Left colon (tissue), 2 donors: Measurements from ENCODE around the gene SFXN5. TPM values are rescaled to one million over a fixed set of nuclear protein-coding genes. Genes with fewer than 3 reads are reported as not detected.
A peak's percentile ranks its signal among the peaks of the same experiment; 100 is the strongest.
"Not testable (repeated sequence)": the region's sequence is repeated elsewhere in the genome, so short reads cannot be mapped to it uniquely, and the experiment has no call there.

Source experiments
- ATAC-seq: fragments of 200-7000 bp; cut with Tn5 transposase; one replicate; pipeline ENCODE4 v1.9.1; 2020; ENCODE audit warnings: mild to moderate bottlenecking, moderate library complexity
- DNase-seq, 2 donors: peaks; one replicate each; pipeline ENCODE4 v3.0.0-alpha.2; 2020
- intact Hi-C, 2 donors: fragments of 100-400 bp; cut with DNase I in 1 of 2; cut with micrococcal nuclease in 1 of 2; formaldehyde crosslinking; loops; one replicate each; pipeline versions ENCODE4 v1.11.2 to v1.14.0; 2022; cut with DNase I, micrococcal nuclease
- total RNA-seq, 2 donors: library from RNA; stranded (reverse); fragmentation: NEBNext Ultra II Directional; extraction: Animal tissue kit (Norgen Biotek cat#: 25700); gene quantifications; one replicate each; pipeline ENCODE4 v1.2.1, GENCODE V29; 2021
- donor health status: DM: no; HTN: no; CAD: no.
- donor health status: DM: yes; HTN: yes; CAD: no.

SFXN5 gene
- total RNA-seq, 2 donors from 2014 or later, result 19.9 to 20.5 TPM

DNA sequence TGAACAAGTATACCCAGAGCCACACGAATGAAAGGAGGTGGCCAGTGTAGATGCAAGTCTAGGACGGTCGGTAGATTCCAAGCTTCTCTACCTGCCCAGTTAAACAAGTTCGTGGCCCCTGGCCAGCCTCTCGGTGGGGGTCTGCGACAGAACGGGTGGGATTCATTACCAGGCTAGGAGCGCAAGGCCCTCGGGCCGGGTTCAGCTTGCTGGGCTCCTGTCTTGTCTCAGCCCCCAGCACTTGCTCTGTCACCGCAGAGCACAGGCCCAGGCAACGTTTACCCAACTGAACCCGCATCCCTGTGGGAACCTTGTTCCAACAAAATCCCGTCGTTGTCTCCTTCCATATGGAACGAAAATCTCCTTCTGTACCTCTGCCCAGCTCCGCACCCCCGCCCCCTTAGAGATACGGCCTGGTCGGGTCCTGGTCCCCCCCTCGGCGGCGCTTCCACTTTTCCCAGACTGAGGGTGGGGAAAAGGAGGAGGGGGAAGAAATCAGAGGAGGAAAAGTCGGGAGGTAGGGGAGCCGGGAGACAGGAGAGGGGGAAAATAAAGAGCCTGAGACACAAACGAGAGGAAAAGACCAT, 156.1 kb downstream of the SFXN5 start:
- intact Hi-C loops, result no loop called here
- ATAC-seq (no peak), DNase-seq (no peak)

DNA sequence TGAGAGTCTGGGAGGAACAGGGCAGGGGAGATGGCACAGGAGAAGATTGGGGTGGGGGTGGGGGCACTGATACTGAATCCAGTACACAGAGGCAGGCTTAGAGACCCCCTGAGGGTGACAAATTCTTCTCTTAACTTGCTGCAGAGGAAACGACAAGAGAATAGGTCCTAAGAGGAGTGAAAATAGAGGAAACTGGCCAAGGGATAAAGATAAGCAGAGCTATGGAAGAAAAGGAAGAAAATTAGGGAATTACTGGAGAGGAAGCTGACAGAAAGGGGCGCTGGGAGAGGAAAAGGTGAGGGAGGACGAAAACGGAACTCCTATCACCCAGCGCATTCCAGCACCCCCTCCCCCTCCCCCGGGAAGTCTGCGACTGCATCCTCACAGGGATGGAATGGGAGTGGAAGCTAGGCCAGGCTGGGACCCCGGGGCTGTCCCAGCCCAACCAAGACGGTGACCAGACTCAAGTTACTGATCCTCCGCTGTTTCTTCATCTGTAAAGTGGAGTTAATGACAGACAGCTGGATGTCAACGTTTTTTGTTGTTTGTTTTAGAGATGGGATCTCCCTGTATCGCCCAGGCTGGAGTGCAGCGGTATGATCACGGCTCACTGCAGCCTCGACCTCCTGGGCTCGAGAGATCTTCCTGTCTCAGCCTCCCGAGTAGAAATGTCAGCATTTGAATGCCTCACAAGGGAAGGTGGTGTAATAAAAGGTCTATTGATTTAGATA, 156.8 kb downstream of the SFXN5 start:
- no peak for ATAC-seq
- intact Hi-C loops, result no loop called here
- no peak for DNase-seq

DNA sequence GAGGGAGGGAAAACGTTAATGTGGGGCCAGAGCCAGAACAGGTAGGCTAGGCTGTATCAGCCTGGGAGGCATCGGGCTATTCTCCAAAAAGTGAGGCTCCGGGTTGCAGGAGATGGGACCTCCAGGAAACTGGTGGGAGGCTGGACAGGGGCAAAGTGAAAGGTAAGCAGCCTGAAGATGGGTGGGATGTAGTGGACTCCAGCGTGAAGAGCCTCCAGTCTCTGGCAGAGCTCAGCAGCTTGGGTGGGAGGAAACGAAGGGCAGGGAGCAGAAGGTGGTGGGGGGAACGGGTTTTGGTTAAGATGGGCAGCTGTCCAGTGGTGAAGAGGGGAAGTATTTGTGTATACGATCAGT, 157.3 kb downstream of the SFXN5 start:
- no peak for DNase-seq
- intact Hi-C loops, result no loop called here
- no peak for ATAC-seq

DNA sequence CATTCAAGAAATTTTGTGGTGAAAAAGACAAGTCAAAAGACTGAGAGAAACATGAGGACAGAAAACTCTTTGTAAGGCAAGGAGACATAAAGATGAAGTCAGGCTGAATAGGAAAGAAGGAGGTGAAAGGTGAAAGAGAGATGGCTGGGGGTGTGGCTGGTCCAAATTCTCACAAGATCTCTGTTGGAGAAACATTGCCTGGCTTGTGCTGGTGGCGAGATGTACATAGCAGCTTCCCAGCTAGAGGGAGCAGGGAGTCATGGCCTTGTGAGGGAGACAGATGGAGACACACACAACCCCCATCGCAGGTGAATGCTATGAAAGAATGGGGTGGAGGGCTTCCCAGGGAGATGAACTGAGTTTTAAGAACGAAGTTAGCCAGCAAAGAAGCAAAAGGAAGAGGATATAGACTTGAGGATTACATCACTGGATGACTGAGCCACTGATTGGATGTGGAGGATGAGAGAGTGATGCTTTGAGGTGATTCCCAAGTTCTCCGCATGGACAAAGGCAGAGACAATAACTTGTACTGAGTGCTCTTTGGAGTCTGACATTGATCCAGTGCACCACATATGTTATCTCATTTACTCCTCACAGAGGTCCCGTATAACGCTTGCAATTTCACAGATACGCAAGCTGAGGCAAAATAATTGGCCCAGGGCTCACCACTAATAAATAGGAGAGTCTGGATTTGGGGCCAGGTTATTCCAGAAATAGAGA, 157.9 kb downstream of the SFXN5 start:
- ATAC-seq (no peak), DNase-seq (no peak)
- intact Hi-C loops, result no loop called here

DNA sequence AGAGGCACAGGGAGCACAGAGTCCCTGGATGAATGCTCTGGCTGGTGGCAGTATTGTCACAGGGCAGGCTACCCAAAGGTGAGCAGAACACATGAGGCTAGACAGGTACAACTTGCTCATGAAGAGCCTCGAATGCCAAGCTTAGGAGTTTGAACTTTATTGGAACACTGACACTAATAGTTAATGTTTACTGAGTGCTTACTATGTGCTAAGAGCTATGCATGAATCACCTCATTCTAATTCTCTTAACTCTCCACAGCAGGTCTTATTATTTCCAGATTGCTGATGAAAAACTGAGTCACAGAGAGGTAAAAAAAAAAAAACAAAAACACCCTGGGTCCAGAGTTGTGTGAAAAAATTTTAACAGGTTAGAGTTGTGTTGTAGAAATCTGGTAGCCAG, 160.3 kb downstream of the SFXN5 start:
- no peak for ATAC-seq
- intact Hi-C loops, result no loop called here
- DNase-seq, result no peak

DNA sequence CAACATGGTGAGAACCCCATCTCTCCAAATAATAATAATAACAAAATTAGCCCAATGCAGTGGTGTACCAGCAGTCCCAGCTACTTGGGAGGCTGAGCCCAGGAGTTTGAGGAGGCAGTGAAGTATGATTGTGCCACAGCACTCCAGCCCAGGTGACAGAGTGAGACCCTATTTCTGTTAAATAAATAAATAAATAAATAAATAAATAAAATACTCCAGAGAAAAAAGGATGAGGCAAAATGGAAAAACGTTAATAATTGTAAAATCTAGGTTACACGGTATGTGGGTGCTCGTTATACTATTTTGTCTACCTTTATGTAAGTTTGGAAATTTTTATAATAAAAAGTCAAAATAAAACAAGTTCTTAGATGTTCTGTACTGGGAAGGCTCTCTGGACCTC, 162.8 kb downstream of the SFXN5 start:
- ATAC-seq, result no peak
- DNase-seq, result no peak
- intact Hi-C loops, result no loop called here

DNA sequence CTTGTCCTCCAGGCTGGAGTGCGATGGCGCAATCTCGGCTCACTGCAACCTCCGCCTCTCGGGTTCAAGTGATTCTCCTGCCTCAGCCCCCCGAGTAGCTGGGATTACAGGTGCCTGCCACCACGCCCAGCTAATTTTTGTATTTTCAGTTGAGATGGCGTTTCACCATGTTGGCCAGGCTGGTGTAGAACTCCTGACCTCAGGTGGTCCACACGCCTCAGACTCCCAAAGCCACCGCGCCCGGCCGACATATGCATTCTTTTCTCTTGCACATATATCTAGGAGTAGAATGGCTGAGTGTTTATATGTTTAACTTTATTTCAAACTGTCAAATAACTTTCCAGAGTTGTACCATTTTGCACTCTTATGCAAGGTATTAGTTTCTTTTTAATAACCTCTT, 164.1 kb downstream of the SFXN5 start:
- intact Hi-C loops, ATAC-seq, DNase-seq: not testable (repeated sequence)

DNA sequence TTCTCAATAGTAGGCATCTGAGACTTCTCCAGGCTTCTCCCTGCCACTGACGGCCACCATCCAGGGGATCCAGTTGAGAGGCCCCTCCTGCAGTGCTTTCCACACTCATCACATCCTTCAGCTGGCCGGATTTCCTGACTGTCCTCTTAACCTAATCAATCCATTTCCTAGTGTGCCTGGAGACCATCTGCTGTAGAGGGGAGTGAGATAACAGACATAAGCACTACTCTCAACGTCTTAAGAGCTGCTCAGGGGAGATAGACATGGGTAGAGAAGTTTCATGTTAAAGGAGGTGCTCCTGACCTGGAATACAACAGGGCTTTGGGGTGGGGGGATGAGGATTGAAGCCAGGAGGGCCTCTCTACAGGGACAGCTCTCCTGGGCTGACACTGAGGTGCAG, 170.1 kb downstream of the SFXN5 start:
- no peak for ATAC-seq
- DNase-seq, result no peak
- intact Hi-C loops, result no loop called here

DNA sequence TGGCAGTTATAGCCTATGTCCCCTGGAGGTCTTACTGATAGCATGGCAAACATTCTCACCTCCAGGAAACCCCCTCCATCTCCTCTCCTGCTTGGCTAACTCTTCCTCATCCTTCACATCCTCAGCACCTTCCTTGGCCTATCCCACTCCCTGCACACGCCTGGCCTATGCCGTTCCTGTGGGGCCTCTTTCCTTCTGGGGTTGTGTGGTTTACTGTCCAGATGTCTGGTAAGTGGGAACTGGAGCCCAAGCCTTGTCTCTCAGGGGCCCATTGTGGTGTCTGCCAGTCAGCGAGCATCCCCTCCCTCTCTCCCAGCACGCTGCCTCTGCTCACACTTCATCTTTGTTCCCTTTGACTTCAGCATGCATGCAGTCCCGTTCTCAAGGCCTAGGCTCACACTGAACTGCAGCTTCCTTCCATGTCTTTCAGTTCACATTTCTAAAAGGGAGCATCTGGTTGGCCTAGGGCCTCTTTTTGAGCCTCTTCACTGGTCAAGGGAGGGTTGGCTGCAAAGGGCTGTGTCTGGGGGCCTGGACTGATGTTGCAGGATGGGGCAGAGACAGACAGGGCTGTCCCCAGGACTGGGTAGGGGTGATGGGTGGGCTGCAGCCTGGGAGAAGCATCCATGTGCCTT, 171.2 kb downstream of the SFXN5 start:
- intact Hi-C loops, result no loop called here
- ATAC-seq, result no peak
- DNase-seq, result no peak

DNA sequence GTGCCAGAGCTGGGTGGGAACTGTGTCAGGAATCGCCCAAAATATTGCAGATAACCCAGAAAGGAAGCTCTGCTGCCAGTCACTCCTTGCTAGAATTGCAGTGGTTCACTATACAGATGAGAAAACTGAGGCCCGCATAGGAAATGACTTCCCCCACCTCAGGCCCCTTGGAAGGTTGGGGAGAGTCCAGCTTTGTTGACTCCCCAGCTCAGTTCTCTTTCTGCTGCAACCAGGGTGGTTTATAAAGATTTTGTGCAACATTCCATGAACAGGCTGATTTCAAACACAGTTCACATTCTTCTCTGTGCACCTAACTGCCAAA, 173.0 kb downstream of the SFXN5 start:
- DNase-seq (no peak), ATAC-seq (no peak)
- intact Hi-C loops, result loop anchor here (10.0 kb wide), 2 partner anchors 76 to 266 kb away; no protein-coding TSS in a partner anchor

DNA sequence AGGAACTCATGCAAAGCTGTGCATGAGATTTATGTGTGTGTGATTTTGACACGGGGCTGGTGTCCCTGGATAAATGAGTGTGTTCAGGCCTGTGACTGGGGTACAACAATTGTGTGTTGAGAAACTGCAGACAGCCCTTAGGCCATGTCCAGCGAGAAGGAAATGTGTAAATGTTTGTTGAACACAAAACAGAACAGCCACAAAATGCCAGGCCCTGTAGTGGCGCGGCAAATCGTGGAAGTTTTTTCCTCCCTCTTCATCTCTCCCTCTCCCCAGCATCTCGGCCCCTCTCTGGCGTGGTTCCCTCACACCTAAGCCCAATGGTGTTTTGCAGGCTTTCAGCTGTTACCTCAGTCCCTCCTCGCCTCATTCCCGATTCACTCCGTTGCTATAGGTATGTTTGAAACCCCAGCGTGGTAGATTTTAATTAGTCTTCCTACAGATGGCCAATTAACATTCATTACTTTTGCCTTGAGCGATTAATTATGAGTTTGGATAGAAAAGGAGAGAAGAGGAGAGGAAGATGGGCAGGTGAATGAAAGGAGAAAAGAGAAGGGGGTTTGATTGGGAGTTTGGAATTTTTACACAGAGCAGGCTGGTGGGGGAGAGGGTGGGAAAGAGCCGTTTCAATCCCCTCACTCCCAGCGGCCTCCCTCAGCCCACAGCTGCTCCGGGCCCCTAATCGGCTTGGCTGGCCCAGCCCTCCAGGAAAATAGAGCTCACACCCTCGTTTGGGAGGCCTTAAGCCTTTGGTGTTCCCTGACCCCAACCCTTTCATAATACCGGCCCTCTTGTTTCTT, 173.5 kb downstream of the SFXN5 start:
- intact Hi-C loops, result loop anchor here (10.0 kb wide), 2 partner anchors 77 to 267 kb away; no protein-coding TSS in a partner anchor
- no peak for DNase-seq
- ATAC-seq, result no peak

DNA sequence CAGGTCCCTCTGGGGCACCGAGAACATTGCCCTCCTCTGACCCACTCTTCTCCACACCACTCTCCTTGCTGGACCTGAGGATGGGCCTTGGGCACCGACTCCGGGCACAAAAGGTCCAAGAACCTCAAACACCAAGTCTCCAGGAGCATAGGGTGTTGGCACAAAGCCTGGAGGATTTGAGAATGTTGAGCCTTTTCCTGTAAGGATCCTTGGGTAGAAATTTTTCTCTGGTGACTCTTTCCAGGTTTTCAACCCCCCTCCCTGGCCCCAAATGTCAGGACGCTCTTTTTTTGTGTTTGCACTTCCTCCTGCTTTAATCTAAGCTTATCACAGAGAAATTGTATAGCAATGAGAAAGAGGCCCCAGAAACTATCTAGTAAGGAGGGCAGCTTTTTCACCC, 175.1 kb downstream of the SFXN5 start:
- intact Hi-C loops, result loop anchor here (10.0 kb wide), 2 partner anchors 78 to 268 kb away; no protein-coding TSS in a partner anchor
- no peak for DNase-seq
- no peak for ATAC-seq

DNA sequence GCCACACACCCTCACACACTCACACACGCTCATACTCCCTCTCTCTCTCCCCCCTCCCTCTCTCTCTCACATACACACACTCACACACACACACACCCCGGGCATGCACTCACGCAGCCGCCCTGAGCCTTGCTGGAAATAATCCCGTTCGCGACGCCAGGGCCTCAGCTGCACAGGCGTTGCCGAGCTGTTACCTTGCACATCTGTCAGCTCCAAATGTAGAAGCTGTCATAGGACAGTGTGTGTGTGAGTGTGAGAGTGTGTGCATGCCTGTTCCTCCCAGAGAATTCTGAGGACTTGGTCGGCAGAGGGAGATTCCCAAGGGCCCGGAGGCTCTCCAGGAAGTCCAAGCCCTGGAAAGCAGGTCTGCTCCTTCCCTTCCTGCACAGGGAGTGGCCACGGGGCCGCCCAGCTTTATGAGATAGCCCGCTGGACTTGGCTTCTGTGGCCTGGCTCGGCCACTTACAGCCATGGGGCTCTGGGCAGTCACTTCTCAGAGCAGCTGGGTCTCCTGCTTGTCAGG, 175.7 kb downstream of the SFXN5 start:
- ATAC-seq (peak; percentile 88), DNase-seq (peak; percentile 73 to 83)
- intact Hi-C loops, result loop anchor here (10.0 kb wide), 2 partner anchors 79 to 269 kb away; no protein-coding TSS in a partner anchor

DNA sequence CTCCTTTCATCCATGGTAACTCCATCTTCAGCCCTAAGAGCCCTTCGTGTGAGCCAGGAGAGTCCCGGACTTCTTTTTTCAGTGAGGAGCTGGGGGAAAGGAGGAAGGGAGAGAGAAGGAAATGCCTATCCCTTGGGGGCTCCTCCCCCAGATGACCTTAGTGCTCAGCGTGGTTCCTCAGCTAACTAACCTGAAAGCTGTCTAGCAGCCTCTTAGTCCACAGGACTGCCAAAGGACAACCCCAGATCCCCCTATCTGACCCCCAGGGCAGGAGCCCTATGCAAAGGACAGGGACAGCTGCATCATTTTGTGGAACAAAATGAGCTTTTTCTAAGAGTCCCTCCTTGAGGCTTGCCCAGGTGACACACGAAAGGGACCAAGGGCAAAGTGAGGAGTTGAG, 176.4 kb downstream of the SFXN5 start:
- intact Hi-C loops, result loop anchor here (10.0 kb wide), 2 partner anchors 80 to 270 kb away; no protein-coding TSS in a partner anchor
- peak; percentile 18 for ATAC-seq
- no peak for DNase-seq

DNA sequence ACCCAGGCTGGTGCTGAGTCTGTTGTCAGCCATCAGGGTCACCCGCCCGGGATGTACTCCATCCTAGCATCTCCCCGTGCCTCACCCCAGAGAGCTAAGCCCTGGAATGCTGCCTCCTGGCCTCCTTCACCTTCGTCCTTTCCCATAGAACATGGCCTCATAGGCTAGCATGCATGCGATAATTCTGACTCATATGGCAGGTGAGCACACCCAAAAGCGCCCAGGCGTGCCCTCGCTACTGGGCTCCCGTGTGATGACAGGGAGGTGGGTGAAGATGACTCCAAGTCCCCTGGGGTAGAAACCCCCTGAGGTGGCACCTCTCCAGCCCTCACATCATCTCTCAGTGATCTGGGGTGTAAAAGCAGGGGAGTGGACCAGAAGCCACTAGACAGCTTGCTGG, 177.0 kb downstream of the SFXN5 start:
- ATAC-seq (no peak), DNase-seq (no peak)
- intact Hi-C loops, result loop anchor here (10.0 kb wide), 2 partner anchors 80 to 270 kb away; no protein-coding TSS in a partner anchor

DNA sequence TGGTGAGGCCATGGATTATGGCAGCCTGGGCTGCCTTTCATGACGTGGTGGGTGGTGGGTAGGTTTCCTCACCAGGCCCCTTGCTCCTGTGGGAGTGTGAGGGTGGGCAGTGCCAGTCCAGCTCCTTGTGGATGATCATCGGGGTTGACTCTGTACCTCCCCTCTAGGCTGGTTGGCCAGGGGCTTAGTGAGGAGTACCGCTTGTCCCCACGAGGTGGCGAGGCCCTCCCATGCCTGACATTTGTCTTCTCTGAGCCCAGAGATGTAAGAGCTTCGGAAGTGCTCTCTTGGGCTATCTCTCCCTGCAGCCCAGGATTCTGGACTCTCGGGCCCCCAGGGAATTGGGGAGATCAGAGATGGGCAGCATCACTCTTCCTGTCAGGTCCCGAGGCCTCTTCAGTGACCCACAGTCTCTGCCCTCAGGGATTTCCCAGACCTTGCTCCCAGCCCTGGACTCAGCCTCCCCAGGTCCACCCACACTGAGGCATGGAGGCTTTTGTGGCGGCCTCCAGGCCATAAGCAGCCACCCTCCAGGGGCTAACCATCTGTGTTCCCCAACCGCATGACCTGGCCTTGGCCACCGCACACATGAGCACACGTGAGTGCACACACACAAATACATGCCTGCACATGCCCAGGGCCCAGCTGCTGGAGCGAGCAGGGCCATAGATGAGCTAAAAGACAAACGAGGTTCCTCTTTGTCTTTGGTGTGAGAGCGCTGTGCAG, 177.8 kb downstream of the SFXN5 start:
- intact Hi-C loops, result loop anchor here (10.0 kb wide), 2 partner anchors 81 to 271 kb away; no protein-coding TSS in a partner anchor
- DNase-seq, result peak in 1 of 2 donors; percentile 53
- ATAC-seq, result peak; percentile 35

DNA sequence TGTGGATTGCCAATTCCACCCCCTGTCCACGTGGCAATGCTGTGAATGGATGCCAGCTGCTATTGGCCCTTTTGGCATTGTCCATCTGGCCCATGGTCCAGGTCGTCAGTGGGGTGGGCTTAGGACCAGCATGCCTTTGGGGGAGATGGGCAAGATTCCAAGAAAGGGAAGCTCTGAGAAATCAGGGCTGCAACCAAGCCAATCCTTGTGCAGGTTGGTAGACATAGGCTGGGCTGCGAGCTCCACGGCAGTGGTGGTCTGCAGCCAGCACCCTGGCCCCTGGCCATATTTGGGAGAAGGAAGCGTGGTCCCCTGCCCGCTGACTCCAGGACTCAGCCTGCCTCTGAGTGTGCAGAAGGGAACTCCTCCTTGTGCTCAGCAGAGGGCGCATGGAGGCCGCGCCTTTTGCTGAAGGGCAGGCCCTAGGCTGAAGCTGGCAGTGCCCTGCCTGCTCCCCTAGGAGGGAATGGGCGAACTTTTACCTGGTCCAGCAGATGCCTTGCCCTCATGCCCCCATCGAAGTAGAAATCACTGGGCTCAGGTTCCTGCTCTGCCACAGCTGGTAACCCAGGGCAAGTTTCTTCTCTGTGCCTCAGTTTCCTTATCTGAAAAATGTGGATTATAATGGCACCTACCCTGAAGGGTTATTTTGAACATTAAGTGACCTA, 178.9 kb downstream of the SFXN5 start:
- peak; percentile 60 for ATAC-seq
- intact Hi-C loops, result loop anchor here (10.0 kb wide), 2 partner anchors 82 to 272 kb away; no protein-coding TSS in a partner anchor
- peak in 1 of 2 donors; percentile 80 for DNase-seq
